ENCODE results near the gene MDFIC.

The MDFIC gene

DNA sequence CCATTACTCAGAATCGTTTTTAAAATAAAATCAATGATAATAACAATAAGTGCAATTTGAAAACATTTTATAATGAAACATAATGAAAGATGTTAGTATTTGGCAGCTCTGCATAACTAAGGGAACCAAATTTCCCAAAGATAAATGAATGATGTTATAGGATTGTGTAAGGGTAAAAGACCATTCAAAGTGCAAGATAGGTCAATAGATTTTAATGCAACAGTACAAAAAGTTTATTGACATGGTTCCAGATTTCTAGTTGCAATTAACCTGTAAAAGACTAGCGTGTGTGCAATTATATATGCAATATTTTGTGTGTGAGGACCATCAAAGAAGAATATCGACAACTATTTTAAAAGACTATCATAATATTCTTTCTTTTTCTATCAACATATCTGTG is 122.3 kb downstream of the MDFIC start:
- DNase-seq, result no peak

DNA sequence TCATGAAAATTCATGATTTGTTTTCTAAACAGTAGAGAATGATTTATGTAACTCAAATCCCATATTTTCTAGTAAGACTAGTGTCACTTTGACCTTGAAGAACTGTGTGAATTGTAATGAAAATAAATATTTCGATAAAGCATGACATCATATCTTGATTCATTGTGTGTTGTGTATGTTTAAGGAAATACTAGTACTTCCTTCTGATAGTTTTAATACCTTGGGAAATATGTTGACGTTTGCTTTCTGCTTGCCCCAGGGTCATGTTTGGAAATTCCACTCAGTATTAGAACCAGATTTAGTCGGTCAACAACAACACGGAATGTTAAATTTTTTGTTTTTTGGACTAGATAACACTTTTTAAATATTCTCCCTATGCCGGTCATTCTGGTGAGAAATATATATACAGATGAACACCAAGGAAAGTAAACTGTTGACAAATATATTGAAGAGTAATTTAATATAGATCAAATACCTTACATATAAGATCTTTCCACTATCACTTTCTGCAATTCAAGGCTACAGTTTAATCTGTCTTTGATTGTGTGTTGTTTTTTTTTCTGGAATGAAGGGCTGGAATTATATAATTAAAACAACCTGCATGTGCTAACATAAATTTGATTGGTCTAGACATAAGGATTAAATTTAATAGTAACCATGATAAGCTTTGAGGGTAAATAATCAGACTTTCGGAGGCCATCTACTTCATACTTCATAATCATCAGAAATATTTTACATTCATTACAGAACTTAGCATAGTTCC is 126.2 kb downstream of the MDFIC start:
- no peak for DNase-seq

DNA sequence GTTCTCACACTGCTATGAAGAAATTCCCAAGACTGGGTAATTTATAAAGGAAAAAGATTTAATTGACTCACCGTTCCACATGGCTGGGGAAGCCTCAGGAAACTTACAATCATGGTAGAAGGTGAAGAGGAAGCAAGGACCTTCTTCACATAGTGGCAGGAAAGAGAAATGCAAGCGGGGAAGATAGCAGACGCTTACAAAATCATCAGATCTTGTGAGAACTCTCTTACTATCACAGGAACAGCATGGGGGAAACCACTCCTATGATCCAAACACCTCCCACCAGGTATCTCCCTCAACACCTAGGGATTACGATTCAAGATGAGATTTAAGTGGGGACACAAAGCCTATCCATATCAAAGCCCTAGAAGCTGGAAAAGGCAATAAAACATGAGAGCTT is 130.8 kb downstream of the MDFIC start:
- DNase-seq, result no peak

DNA sequence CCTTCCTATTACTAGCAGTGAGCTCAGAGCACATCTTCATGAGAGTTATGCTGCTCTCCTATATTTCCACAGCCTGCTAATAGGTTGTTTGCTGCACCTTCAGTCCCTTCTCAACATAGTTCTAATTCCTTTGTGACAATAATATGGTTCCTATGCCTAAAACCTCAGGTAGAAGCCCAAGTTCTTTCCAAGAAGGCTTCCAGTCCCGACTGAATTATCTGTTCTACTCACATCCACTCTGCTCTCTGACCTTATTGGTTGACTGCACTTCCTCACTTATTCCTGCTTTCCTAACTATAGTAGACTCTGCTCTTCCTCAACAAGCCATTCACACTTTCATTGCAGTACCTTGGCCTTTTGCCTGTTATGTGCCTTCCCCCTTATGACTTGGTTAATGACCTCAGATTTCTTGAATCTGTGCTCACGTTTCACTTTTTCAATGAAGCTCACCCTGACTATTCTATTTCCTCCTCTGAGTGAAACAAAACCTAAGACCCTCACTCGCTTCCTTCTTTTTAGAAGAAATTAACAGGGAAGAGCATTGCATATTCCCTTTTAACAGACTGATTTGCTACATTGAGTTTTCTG is 132.7 kb downstream of the MDFIC start:
- DNase-seq, result no peak

DNA sequence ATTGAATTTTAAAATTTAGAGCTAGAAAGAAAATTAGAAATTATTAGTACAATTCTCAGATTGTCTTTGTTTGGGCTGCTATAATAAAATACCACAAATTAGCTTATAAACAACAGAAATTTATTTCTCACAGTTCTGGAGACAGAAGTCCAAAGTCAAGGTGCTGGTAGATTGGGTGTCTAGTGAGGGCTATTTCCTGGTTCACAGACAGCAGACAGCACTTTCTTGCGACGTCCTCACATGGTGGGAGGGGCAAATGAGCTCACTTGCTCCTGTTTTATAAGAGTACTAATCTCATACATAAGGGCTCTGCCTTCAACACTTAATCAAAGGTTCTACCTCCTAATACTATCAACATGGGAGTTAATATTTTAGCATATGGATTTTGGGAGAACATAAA is 134.1 kb downstream of the MDFIC start:
- no peak for DNase-seq

DNA sequence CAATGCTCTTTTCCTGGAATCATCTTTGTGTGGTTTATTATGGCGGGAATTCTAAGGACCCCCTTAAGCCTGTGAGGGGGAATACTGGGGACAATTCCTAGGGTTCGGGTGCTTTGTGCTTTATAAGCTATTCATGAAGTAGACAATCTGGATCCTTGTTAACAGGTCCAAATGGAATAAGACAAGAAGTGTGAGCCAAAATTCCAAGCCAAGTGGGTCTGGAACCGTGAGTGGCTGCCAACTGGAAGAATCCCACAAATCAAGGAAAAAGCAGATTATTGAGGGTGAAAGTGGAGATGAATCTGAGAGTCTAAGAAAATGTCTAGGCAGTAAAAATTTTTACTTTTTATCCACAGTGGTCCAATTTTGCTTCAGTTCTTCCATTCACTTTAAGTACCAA is 136.8 kb downstream of the MDFIC start:
- no peak for DNase-seq

DNA sequence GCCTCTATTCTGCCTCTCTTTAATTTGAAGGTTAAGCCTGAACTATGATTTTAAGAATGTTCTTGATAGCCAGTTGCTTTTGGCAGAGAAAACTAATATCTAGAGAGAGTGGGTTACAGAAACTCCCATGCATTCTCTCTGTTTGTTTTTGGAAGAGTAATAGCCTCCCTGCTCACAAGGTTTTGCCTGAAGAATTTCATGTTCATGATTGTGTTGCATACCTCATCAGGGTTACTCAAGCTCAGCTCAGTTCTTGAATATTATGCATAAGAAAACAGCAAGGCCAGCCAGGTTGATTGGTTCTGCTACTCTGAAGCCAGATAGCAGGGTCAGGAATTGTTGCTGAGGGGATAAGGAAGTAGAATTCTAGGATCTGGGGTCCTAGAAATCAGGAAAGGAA is 137.4 kb downstream of the MDFIC start:
- no peak for DNase-seq

DNA sequence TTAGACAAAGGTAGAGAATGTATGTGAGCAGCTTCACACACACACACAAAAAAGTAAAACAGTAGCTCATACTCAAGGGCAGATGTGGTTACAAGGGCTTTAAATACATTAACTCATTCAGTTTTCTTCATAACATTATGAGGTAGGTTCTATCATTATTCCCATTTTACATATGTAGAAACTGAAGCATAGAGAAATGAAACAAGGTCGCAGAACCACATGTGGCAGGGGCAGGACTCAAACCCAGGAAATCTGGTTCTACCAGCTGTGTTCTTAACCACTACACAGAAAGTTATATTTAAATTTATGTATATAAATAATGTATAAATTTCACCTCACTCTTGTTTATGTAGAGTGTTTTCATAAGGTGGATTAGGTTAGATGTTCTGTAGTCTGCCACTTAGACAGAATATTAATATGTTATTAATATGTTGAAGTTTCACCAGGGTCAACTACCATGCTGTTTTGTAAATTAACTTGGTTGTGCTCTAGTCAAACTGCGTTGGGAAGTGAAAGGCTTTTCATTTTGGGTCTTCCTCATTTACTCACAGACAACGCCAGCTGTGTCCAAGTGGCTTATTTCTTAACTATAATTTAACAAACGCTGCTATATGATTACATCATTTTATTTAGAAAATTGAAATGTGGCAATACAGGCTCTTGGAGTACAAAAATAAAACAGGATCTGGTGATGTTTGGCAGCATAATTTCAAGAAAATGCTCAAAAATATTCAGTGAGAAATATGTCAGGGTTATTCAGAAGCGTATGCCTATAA is 138.4 kb downstream of the MDFIC start:
- no peak for DNase-seq

DNA sequence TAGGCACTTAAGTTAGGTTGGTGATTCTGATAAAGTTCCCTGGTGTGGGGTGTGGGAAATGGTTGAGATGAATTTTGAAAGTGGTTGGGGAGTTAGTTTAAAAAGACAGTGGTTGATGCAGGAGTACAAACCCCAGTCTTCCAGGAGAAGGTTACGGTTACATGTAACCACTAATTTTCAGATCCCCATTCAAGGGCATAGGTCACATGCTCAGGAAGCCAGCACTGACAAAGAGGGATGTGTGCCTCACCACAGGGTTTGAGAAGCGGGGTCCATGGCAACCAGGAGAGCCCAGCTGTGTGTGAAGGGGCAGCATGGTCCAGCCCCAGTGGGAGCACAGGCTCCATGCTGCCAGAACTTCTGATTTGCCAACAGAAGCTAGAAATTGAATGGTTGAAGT is 144.2 kb downstream of the MDFIC start:
- DNase-seq, result no peak

DNA sequence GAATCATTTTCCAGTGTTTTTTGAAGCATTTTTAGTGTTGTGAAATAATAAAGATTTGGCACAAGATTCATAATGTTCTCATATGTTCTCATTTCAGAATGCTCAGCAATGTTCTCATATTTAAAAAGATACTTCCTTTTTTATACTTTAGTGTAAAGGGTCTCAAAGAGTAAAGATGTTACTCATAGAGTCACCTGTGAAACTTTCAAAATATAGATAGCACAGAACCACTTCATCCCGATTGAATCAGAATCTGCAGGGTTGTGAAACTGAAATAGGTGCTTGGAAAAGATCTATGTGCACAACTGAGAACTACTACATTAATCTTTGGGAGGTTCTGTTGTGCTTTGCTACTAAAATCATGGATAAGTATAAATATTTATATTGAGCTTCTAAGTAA is 144.7 kb downstream of the MDFIC start:
- DNase-seq, result no peak

DNA sequence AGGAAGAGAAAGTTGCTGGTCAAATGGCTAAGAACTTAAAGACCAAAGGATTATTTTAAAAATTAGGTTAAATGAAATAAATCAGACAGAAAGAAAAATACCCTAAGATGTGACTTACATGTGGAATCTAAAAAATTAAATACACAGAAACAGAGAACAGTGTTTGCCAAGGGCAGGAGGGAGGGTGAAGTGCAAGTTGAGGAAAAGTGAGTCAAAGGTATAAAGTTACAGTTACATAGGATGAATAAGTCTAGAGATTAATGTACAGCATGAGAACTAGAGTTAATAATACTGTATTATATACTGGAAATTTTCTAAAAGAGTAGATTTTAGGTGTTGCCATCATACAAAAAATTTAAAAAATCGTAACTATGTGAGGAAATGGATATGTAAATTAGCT is 146.3 kb downstream of the MDFIC start:
- DNase-seq, result no peak
